ENCODE results near the gene ZDHHC20. TPM values are rescaled to one million over a fixed set of nuclear protein-coding genes. Genes with fewer than 3 reads are reported as not detected.

The ZDHHC20 gene
- total and polyA plus RNA-seq, 7 donors, result 4.1 to 16.9 (median 11.5) TPM

DNA sequence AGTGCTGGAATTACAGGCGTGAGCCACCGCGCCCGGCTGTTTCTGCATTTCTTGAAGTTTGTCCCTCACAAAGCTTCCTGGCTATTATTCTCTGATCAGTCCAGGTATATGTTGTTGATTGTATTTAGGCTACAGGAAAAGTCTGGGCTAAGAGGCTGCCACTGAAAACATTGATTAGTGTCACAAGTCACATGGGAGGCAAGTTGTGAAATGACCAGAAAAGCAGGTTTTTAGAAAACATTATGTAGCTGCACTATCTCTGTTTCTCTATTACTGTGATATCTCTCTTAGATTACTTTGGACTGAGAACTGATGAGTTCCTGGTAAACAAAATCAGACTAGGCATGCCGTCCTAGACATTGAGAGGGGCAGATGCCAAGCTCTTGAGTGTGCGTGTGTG, 16.0 kb upstream of the ZDHHC20 start:
- intact Hi-C loops (cut with DNase I), result loop anchor here (5.0 kb wide), 4 partner anchors 178 to 533 kb away; partner anchors contain the start of genes MRPL57 (in 1 of the 2) and SKA3 (in 1 of the 2)
- Histone ChIP-seq H3K9me3 (no peaks in the 10 kb centered on the region), H3K27me3 (ENCODE audit: insufficient read depth in 3 of 3, low read length in 2 of 3) (no peaks in the 10 kb centered on the region), H3K36me3 (ENCODE audit: insufficient read depth in 1 of 2, low read depth in 1 of 2) (no peaks in the 10 kb centered on the region), H3K4me3 (no peak overlapping the region), H3K4me1 (peaks cover 7% of the 10 kb centered on the region), H3K27ac (no peak overlapping the region)
- TF ChIP-seq, protein P1, sequence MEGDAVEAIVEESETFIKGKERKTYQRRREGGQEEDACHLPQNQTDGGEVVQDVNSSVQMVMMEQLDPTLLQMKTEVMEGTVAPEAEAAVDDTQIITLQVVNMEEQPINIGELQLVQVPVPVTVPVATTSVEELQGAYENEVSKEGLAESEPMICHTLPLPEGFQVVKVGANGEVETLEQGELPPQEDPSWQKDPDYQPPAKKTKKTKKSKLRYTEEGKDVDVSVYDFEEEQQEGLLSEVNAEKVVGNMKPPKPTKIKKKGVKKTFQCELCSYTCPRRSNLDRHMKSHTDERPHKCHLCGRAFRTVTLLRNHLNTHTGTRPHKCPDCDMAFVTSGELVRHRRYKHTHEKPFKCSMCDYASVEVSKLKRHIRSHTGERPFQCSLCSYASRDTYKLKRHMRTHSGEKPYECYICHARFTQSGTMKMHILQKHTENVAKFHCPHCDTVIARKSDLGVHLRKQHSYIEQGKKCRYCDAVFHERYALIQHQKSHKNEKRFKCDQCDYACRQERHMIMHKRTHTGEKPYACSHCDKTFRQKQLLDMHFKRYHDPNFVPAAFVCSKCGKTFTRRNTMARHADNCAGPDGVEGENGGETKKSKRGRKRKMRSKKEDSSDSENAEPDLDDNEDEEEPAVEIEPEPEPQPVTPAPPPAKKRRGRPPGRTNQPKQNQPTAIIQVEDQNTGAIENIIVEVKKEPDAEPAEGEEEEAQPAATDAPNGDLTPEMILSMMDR (IDR thresholded peaks at IDR 0.05), result no peak
- no peak for DNase-seq
- 67 to 74% (median 74%) methylated on average over 6 of the region's 6 CpGs for whole genome bisulfite sequencing, 3 donors
- ATAC-seq, result no peak

DNA sequence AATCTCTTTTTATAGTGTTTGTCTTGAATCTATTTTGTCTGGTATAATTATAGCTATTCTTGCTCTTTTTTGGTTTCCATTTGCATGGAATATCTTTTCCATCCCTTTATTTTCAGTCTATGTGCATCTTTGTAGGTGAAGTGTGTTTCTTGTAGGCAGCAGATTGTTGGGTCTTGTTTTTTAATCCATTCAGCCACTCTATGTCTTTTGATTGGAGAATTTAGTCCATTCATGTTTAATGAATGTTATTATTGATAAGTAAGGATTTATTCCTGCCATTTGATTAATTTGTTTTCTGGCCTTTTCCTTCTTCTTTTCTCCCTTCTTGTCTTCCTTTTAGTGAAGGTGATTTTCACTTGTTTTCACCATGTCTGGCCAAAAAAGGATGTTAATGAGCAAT, 11.7 kb upstream of the ZDHHC20 start:
- DNase-seq (no peak), ATAC-seq (no peak)
- Histone ChIP-seq H3K9me3 (no peaks in the 10 kb centered on the region), H3K36me3 (ENCODE audit: insufficient read depth in 1 of 2, low read depth in 1 of 2) (no peaks in the 10 kb centered on the region), H3K27ac (no peak overlapping the region), H3K27me3 (ENCODE audit: insufficient read depth in 3 of 3, low read length in 2 of 3) (no peaks in the 10 kb centered on the region), H3K4me1 (no peaks in the 10 kb centered on the region), H3K4me3 (no peak overlapping the region)
- intact Hi-C loops (cut with DNase I), result no loop called here
- TF ChIP-seq, protein P1 (IDR thresholded peaks at IDR 0.05), result no peak

DNA sequence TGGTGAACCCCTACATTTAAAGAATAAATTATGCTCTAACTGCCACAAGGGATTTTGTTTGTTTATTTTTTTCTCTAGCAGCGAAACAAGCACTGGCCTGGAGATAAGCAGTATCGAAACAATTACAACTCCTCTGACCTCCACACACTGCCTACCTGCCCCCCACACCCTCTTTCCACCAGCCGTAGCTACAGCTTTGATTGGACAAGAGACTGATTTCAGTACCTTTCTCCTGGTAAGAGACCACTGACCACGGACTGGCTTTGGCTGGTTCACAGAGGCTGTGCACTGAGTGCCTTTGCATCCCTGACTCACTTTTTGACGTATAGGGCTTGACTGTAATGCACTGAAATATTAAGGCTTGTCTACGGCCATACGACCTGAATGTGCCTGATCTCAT, 7.4 kb upstream of the ZDHHC20 start:
- DNase-seq (no peak), ATAC-seq (no peak)
- Histone ChIP-seq H3K27me3 (ENCODE audit: insufficient read depth in 3 of 3, low read length in 2 of 3) (no peaks in the 10 kb centered on the region), H3K36me3 (ENCODE audit: insufficient read depth in 1 of 2, low read depth in 1 of 2) (no peaks in the 10 kb centered on the region), H3K4me1 (no peaks in the 10 kb centered on the region), H3K9me3 (no peaks in the 10 kb centered on the region), H3K27ac (no peak overlapping the region), H3K4me3 (no peak overlapping the region)
- intact Hi-C loops (cut with DNase I), result no loop called here
- WGBS, 3 donors, result 60 to 75% (median 68%) methylated on average over 7 of the region's 7 CpGs
- TF ChIP-seq, protein P1 (IDR thresholded peaks at IDR 0.05), result no peak

DNA sequence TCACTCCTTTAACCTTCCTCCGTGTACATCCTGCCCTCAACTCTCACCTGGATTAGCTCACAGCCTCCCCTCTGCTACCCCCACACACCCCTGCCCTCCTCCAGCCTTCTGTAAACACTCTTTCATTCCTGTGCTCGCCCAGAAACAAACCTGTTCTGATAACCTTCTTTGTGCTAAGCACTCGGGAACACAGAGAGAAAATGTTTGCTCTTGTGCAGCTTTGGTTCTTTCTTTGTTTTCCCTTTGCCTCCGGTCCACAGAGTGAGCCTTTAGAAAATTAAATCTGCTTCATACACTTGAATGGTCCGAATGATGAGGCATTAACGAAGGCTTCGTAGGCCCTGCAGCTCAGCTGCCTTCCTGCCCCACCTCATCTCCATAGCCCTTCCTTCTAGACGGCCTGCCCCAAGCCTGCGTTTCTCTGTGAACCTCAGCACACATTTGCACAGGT, 6.6 kb upstream of the ZDHHC20 start:
- intact Hi-C loops (cut with DNase I), result no loop called here
- 49 to 68% (median 60%) methylated on average over 9 of the region's 9 CpGs for WGBS, 3 donors
- DNase-seq (no peak), ATAC-seq (no peak)
- H3K4me3 ChIP-seq, result no peak overlapping the region
- H3K27me3 ChIP-seq (ENCODE audit: insufficient read depth in 3 of 3, low read length in 2 of 3), result no peaks in the 10 kb centered on the region
- H3K9me3 ChIP-seq, result no peaks in the 10 kb centered on the region
- H3K36me3 ChIP-seq (ENCODE audit: insufficient read depth in 1 of 2, low read depth in 1 of 2), result no peaks in the 10 kb centered on the region
- TF ChIP-seq, protein P1 (IDR thresholded peaks at IDR 0.05), result no peak
- H3K4me1 ChIP-seq, result no peaks in the 10 kb centered on the region
- no peak overlapping the region for H3K27ac ChIP-seq

DNA sequence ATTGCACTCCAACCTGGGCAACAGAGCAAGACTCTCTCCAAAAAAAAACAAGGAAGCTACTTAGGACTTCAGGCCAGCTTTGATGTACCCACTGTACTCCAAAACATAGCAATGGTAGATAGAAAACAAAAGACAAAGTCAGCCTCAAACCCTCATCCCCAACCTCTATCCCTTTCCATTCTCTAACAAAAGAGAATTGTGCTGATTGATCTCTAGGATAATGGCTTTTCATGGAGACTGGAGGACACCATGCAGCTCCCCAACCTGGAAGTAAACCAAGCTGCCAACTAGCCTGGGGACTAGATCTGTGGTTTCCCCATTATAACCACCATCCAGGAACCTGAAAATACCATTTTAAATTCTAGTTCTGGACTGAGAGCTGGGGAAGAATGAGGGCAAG, 4.3 kb upstream of the ZDHHC20 start:
- ATAC-seq, result no peak
- DNase-seq, result no peak
- Histone ChIP-seq H3K27me3 (ENCODE audit: insufficient read depth in 3 of 3, low read length in 2 of 3) (no peaks in the 10 kb centered on the region), H3K4me1 (no peaks in the 10 kb centered on the region), H3K4me3 (no peak overlapping the region), H3K9me3 (no peaks in the 10 kb centered on the region), H3K27ac (no peak overlapping the region), H3K36me3 (ENCODE audit: insufficient read depth in 1 of 2, low read depth in 1 of 2) (no peaks in the 10 kb centered on the region)
- TF ChIP-seq, protein P1 (IDR thresholded peaks at IDR 0.05), result no peak
- intact Hi-C loops (cut with DNase I), result no loop called here

Data from psoas muscle (tissue), 8 donors.